ENCODE results near the gene DUOX1.

Gene DUOX1

GRCh38 chr15:45147606-45148005 lies 17.8 kb downstream of the DUOX1 start:
- Histone ChIP-seq H3K27me3 (ENCODE audit: low read length) (no peaks in the 10 kb centered on the region), H2AFZ (ENCODE audit: low read depth, low read length, severe bottlenecking) (no peak overlapping the region), H3F3A (ENCODE audit: insufficient read depth) (no peaks in the 10 kb centered on the region), H4K20me1 (ENCODE audit: low read depth, low read length) (no peaks in the 10 kb centered on the region), H3K9me3 (ENCODE audit: insufficient read depth, low read length) (no peaks in the 10 kb centered on the region), H3K4me2 (ENCODE audit: low read depth, low read length, poor library complexity, severe bottlenecking) (no peak overlapping the region), H3K4me3 (ENCODE audit: insufficient read depth, low read length, poor library complexity, severe bottlenecking) (no peak overlapping the region), H3K9ac (ENCODE audit: low read length) (no peak overlapping the region), H3K79me2 (ENCODE audit: insufficient read depth, low read length) (no peaks in the 10 kb centered on the region), H3K9me2 (replicated peaks; ENCODE audit: insufficient read depth, low read length) (no peaks in the 10 kb centered on the region), H3K27ac (ENCODE audit: low read depth, low read length) (no peak overlapping the region), H3K36me3 (ENCODE audit: low read length) (no peaks in the 10 kb centered on the region)
- TF ChIP-seq, protein P1, sequence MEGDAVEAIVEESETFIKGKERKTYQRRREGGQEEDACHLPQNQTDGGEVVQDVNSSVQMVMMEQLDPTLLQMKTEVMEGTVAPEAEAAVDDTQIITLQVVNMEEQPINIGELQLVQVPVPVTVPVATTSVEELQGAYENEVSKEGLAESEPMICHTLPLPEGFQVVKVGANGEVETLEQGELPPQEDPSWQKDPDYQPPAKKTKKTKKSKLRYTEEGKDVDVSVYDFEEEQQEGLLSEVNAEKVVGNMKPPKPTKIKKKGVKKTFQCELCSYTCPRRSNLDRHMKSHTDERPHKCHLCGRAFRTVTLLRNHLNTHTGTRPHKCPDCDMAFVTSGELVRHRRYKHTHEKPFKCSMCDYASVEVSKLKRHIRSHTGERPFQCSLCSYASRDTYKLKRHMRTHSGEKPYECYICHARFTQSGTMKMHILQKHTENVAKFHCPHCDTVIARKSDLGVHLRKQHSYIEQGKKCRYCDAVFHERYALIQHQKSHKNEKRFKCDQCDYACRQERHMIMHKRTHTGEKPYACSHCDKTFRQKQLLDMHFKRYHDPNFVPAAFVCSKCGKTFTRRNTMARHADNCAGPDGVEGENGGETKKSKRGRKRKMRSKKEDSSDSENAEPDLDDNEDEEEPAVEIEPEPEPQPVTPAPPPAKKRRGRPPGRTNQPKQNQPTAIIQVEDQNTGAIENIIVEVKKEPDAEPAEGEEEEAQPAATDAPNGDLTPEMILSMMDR (IDR thresholded peaks at IDR 0.05; ENCODE audit: insufficient read depth, low read length, poor library complexity, severe bottlenecking): no peak
- no peak for TF ChIP-seq EZH2phosphoT487 (conservative IDR thresholded peaks at IDR 0.05; ENCODE audit: low read length)

GRCh38 chr15:45148076-45149059 lies 18.6 kb downstream of the DUOX1 start:
- no peak overlapping the region for H2AFZ ChIP-seq (ENCODE audit: low read depth, low read length, severe bottlenecking)
- H3K4me3 ChIP-seq (ENCODE audit: insufficient read depth, low read length, poor library complexity, severe bottlenecking): no peak overlapping the region
- H4K20me1 ChIP-seq (ENCODE audit: low read depth, low read length): no peaks in the 10 kb centered on the region
- H3K9ac ChIP-seq (ENCODE audit: low read length): no peak overlapping the region
- H3K4me2 ChIP-seq (ENCODE audit: low read depth, low read length, poor library complexity, severe bottlenecking): no peak overlapping the region
- TF ChIP-seq, protein P1 (IDR thresholded peaks at IDR 0.05; ENCODE audit: insufficient read depth, low read length, poor library complexity, severe bottlenecking): no peak
- no peak for TF ChIP-seq EZH2phosphoT487 (conservative IDR thresholded peaks at IDR 0.05; ENCODE audit: low read length)
- H3K27me3 ChIP-seq (ENCODE audit: low read length): no peaks in the 10 kb centered on the region
- no peaks in the 10 kb centered on the region for H3K36me3 ChIP-seq (ENCODE audit: low read length)
- no peaks in the 10 kb centered on the region for H3K79me2 ChIP-seq (ENCODE audit: insufficient read depth, low read length)
- H3F3A ChIP-seq (ENCODE audit: insufficient read depth): no peaks in the 10 kb centered on the region
- H3K9me2 ChIP-seq (replicated peaks; ENCODE audit: insufficient read depth, low read length): no peaks in the 10 kb centered on the region
- H3K27ac ChIP-seq (ENCODE audit: low read depth, low read length): no peak overlapping the region
- no peaks in the 10 kb centered on the region for H3K9me3 ChIP-seq (ENCODE audit: insufficient read depth, low read length)

DNA sequence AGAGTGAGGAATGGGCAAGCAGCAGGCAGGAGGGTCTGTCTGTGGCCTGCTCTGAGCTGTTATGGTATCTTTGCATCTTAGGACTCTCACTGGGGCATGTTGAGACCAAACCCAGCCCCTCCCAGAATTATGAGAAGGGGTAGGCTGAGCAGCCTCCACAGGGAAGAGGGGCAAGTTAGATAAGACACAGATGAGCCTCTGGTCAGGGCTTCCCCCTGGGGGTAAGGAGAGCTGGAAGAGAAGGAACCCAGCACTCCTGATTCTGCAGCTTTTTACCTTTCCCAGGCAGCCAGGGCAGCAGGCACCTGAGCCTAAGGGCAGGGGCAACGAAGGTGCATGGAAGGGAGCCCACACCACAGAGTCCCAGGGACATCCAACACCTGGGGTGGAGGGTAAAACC lies 19.3 kb downstream of the DUOX1 start:
- Histone ChIP-seq H4K20me1 (ENCODE audit: low read depth, low read length) (no peaks in the 10 kb centered on the region), H3K79me2 (ENCODE audit: insufficient read depth, low read length) (no peaks in the 10 kb centered on the region), H3F3A (ENCODE audit: insufficient read depth) (no peaks in the 10 kb centered on the region), H3K27me3 (ENCODE audit: low read length) (no peaks in the 10 kb centered on the region), H3K9ac (ENCODE audit: low read length) (no peak overlapping the region), H3K36me3 (ENCODE audit: low read length) (no peaks in the 10 kb centered on the region), H3K9me3 (ENCODE audit: insufficient read depth, low read length) (no peaks in the 10 kb centered on the region), H3K4me3 (ENCODE audit: insufficient read depth, low read length, poor library complexity, severe bottlenecking) (no peak overlapping the region), H3K9me2 (replicated peaks; ENCODE audit: insufficient read depth, low read length) (no peaks in the 10 kb centered on the region), H3K27ac (ENCODE audit: low read depth, low read length) (no peak overlapping the region), H2AFZ (ENCODE audit: low read depth, low read length, severe bottlenecking) (no peak overlapping the region), H3K4me2 (ENCODE audit: low read depth, low read length, poor library complexity, severe bottlenecking) (no peak overlapping the region)
- TF ChIP-seq EZH2phosphoT487 (conservative IDR thresholded peaks at IDR 0.05; ENCODE audit: low read length): no peak
- TF ChIP-seq, protein P1 (IDR thresholded peaks at IDR 0.05; ENCODE audit: insufficient read depth, low read length, poor library complexity, severe bottlenecking): no peak

All from SU-DHL-6 (cell line).